Ascending aorta (tissue), 2 donors: ENCODE measurements around the gene NBPF9. TPM values are rescaled to one million over a fixed set of nuclear protein-coding genes. Genes with fewer than 3 reads are reported as not detected.
"Not testable (repeated sequence)": the region's sequence is repeated elsewhere in the genome, so short reads cannot be mapped to it uniquely, and the experiment has no call there.

Source experiments
- DNase-seq, 2 donors: peaks; one replicate each; pipeline ENCODE4 v3.0.0-alpha.2; 2019; ENCODE audit warnings: low spot score in 2 of 2
- H3K27ac ChIP-seq, 2 donors: fragments of 200-600 bp; sonication (generic); one replicate each; pipeline ENCODE4 v1.5.1; 2016 to 2017; ENCODE audit warnings: mild to moderate bottlenecking in 1 of 2
- H3K27me3 ChIP-seq: fragments of 200-600 bp; sonication (generic); one replicate; pipeline ENCODE4 v1.5.1; 2017
- H3K36me3 ChIP-seq, 2 donors: fragments of 200-600 bp; sonication (generic); one replicate each; pipeline ENCODE4 v1.5.1; 2016
- H3K4me1 ChIP-seq, 2 donors: fragments of 200-600 bp; sonication (generic); one replicate each; pipeline ENCODE4 v1.5.1; 2016 to 2017; ENCODE audit warnings: mild to moderate bottlenecking in 1 of 2
- H3K4me3 ChIP-seq, 2 donors: fragments of 200-600 bp; sonication (generic); one replicate each; pipeline ENCODE4 v1.5.1; 2016 to 2017; ENCODE audit warnings: mild to moderate bottlenecking in 1 of 2
- H3K9me3 ChIP-seq, 2 donors: fragments of 200-600 bp; sonication (generic); one replicate each; pipeline ENCODE4 v1.5.1; 2016
- intact Hi-C: fragments of 100-400 bp; cut with DNase I; formaldehyde crosslinking; loops from one replicate; pipeline ENCODE4 v1.15.1; 2023
- total RNA-seq: library from RNA; depleted of rRNA; stranded (reverse); fragments of >200 nt; gene quantifications from one replicate; pipeline ENCODE4 v1.1.0, GENCODE V29; 2016
- TF ChIP-seq, protein P1 (sequence below), 3 experiments: fragments of 200-600 bp in 2 of 3; fragments of 450-650 bp in 1 of 3; sonication (generic) in 2 of 3; IDR thresholded peaks; one replicate each; pipeline ENCODE4 v1.5.1; 2016 to 2019; ENCODE audit warnings: antibody characterized with exemption in 3 of 3, mild to moderate bottlenecking in 1 of 3, moderate library complexity in 1 of 3

The NBPF9 gene, protein sequence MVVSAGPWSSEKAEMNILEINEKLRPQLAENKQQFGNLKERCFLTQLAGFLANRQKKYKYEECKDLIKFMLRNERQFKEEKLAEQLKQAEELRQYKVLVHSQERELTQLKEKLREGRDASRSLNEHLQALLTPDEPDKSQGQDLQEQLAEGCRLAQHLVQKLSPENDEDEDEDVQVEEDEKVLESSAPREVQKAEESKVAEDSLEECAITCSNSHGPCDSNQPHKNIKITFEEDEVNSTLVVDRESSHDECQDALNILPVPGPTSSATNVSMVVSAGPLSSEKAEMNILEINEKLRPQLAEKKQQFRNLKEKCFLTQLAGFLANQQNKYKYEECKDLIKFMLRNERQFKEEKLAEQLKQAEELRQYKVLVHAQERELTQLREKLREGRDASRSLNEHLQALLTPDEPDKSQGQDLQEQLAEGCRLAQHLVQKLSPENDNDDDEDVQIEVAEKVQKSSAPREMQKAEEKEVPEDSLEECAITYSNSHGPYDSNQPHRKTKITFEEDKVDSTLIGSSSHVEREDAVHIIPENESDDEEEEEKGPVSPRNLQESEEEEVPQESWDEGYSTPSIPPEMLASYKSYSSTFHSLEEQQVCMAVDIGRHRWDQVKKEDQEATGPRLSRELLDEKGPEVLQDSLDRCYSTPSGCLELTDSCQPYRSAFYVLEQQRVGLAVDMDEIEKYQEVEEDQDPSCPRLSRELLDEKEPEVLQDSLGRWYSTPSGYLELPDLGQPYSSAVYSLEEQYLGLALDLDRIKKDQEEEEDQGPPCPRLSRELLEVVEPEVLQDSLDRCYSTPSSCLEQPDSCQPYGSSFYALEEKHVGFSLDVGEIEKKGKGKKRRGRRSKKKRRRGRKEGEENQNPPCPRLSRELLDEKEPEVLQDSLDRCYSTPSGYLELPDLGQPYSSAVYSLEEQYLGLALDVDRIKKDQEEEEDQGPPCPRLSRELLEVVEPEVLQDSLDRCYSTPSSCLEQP (N-terminal part only)
- 17.5 TPM for total RNA-seq

DNA sequence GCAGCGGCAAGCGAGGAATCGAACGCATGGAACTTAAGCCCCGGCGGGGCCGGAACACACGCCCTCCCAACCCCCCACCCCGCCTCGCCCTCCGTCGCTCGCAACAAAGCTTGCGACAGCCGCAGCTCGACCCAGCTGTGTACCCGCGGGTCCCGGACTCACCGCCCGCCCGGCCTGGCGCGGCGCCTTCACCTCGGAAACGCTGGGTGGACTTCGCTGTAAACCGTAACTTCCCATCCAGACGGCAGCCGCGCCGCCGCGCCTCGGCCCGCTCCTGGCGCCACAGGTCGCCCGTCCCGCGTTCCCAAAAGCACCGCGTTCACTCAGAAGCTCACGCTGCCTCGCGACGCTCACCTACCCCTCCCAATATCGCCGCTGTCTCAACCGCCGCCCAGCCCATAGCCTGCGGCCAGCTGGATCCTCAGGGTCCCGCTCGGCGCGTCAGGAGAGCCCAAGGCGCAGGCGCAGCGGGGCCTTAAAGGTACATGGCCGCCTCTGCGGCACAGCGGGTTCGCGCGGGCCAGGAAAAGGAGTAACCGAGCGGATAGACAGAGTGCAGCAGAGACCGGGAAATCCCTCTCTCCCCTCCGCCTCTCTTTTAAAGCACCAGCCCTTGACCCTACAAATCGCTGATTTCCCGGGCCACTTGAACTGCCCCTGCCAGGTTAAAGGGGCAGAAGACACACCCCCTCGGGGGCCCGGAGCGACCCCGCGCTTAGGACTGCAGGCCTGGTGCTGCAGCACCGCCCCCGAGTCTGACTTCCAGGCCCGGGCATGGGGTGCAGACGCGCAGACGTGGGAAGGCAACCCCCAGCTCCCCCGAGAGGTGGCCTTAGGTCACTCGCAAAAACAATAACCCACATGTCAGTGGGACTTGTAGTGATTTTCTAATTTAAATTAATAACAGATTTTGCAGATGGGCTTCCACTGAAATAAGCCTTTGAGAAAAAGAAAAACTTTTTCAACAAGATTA is at the start of gene NBPF9:
NBPF9 (minus strand) TSS at position 443 of the 973 bp plus-strand sequence. CDS start 21,412 bp downstream, outside the sequence.
- intact Hi-C loops, H3K4me1 ChIP-seq, H3K36me3 ChIP-seq, H3K27me3 ChIP-seq, H3K9me3 ChIP-seq: not testable (repeated sequence)
- DNase-seq, result peak; percentile 12 to 77
- Histone ChIP-seq H3K4me3 (peak within 1 kb of the TSS in 1 of 2 donors; percentile 74), H3K27ac (peak within 1 kb of the TSS in 1 of 2 donors; percentile 92)
- TF ChIP-seq, protein P1, sequence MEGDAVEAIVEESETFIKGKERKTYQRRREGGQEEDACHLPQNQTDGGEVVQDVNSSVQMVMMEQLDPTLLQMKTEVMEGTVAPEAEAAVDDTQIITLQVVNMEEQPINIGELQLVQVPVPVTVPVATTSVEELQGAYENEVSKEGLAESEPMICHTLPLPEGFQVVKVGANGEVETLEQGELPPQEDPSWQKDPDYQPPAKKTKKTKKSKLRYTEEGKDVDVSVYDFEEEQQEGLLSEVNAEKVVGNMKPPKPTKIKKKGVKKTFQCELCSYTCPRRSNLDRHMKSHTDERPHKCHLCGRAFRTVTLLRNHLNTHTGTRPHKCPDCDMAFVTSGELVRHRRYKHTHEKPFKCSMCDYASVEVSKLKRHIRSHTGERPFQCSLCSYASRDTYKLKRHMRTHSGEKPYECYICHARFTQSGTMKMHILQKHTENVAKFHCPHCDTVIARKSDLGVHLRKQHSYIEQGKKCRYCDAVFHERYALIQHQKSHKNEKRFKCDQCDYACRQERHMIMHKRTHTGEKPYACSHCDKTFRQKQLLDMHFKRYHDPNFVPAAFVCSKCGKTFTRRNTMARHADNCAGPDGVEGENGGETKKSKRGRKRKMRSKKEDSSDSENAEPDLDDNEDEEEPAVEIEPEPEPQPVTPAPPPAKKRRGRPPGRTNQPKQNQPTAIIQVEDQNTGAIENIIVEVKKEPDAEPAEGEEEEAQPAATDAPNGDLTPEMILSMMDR (IDR thresholded peaks at IDR 0.05), result peak in 1 of 3 experiments; percentile 15

DNA sequence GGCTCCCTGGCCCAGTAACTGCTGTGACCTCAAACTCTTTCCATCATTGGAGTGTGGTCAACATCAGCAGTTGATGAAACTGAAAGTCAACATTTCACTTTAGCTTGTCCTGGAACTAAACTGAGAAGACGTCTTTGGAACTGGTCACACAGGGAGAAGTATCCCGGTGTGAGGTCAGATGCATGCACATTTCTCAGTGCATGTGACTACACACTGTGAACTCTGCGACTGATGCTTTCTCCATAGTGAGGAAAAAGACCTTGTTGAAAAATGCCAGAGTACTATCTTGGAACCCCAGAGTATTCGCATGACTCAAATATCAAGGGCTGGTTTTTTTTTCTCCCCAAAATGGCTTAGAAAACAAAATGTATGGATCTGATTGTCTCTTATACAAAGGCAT is 46.6 kb upstream of the NBPF9 start:
- H3K4me1 ChIP-seq, DNase-seq, intact Hi-C loops, H3K36me3 ChIP-seq, H3K4me3 ChIP-seq, H3K27me3 ChIP-seq, H3K27ac ChIP-seq, H3K9me3 ChIP-seq: not testable (repeated sequence)

DNA sequence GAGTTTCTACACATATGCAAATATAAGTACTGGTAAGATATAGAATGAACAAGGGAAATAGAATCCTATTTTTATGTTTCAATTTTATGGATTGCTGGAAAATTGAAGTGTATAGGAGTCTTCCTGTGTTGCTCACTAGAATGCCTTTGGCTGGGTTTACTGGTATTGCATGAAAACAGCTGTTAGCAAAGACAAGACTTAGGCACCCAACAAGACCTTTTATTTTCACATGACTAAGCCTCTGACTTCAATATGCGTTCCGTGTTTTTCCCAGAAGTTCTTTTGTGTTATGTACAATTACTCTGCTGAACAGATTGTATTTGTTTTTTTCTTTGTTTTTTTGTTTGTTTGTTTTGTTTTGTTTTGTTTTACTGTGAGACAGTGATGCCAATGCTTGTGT is 34.2 kb upstream of the NBPF9 start:
- H3K36me3 ChIP-seq, H3K4me3 ChIP-seq, H3K27ac ChIP-seq, DNase-seq, H3K9me3 ChIP-seq, H3K4me1 ChIP-seq, intact Hi-C loops, H3K27me3 ChIP-seq: not testable (repeated sequence)

DNA sequence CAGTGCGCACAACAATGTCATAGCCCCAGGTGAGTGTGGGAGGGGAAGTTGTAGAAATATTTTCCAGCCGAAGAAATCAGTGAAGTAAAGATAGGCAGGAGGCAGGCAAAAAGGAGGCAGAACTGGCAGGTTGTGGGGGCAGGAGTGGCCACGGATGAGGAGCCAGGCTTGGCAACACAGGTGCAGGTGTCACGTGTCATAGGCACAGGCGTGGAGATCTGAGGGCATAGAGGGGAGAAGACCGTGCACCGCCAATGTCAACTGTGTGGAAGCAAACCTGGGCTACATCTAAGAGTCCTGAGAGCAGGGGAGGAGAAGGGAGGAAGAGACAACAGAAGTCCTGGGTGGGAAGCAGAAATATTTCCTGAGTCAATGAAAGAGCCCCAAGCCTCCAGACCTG is 27.6 kb upstream of the NBPF9 start:
- H3K9me3 ChIP-seq, H3K27ac ChIP-seq, DNase-seq, H3K4me1 ChIP-seq, intact Hi-C loops, H3K36me3 ChIP-seq, H3K4me3 ChIP-seq, H3K27me3 ChIP-seq: not testable (repeated sequence)

DNA sequence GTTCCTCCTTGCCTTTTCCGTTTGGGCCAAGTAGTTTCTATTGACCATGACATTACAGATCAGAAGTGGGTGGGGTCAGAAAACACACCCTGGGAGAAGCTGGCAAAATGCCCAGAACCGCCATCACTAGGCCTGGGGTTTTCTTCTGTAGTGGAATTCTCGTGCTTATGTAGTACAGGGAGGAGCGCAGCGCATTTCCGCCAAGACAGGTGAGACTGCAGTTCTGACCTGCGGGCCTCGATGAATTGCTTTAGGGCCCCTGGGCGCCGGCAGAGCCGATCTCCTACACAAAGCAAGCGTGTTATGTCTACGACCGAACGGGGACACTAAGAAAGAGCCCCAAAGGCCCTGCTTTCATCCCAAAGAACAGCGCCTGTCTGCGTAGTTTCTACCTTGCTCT is 25.9 kb upstream of the NBPF9 start:
- intact Hi-C loops, result not testable (repeated sequence)

DNA sequence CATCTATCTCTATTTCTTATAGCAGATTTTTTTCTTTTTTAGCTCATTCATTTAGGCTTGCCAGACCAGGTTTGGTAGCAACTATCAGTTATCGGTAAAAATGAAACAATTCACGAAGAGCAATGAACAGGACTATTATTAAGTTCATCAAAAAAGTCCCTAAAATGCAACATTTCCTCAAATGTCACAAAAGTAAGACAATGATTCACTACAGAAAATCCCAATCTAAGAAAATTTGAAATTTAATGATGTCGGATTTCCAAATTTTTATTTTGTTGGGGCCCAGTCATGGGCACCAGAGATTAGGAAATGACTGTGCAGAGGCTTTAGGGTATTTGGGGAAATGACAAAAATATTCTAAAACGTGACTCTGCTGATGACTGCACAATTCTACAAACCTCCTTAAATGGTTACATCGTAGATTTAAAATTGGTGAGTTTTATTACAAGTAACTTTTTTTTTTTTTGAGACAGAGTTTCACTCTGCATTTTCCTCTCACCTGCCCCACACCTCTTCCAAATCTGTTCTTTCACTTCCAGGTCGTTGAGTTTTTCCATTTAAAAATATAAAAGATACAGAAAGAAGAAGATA is 23.3 kb upstream of the NBPF9 start:
- H3K36me3 ChIP-seq, H3K4me1 ChIP-seq, intact Hi-C loops, H3K9me3 ChIP-seq, H3K27ac ChIP-seq, DNase-seq, H3K4me3 ChIP-seq, H3K27me3 ChIP-seq: not testable (repeated sequence)

More for the DNA sequence above, 25.9 kb upstream of the NBPF9 start:
- H3K36me3 ChIP-seq, H3K27me3 ChIP-seq, H3K27ac ChIP-seq, H3K4me1 ChIP-seq, H3K4me3 ChIP-seq, DNase-seq, H3K9me3 ChIP-seq: not testable (repeated sequence)

DNA sequence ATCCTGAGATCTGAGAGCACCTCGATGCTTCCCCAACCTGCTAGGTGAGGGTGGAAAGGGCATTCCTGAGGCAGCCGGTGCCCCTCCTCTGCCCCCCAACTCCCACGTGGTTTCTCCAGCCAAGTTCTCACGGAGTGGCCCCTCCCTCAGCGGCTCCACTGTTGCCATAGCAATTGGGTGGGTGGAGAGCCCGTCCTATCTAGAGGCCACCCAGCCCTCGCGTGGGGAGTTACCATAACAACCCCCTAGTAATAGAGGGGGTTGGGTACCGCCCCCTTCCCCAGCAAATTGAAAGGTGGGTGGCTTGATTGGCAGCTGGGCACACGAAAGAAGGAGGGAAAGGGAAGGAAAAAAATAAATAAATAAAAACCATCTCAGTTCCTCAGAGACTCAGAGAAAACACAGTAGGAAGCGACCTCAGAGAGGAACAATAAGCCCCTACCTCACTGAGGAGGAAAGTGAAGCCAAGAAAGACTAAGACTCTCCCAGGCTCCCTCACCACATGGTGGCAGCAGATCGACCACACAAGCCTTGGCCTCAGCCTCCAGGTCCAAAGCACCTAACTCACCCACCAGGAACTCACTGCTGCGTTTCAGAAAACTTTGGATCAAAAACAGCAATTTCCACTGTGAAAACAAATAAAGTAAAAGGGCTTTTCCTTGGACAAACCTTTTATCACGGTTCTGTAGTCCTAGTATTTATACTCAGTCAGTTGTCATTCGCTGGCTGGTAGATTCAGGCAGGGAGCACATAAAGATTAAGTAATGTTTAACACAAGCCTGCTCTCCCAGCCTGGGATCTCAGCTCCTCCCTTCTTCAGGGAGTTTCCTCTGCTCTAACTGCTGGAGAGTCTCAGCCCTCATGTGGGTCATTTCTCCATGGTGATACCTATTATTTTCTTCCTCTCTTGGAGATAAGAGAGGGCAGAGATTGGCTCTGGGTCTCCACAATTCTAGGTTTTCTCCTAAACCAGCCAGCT is 20.9 kb upstream of the NBPF9 start:
- H3K4me3 ChIP-seq, result peak overlapping the region in 1 of 2 donors; percentile 36
- H3K36me3 ChIP-seq, H3K9me3 ChIP-seq, DNase-seq, intact Hi-C loops, H3K4me1 ChIP-seq, H3K27ac ChIP-seq, H3K27me3 ChIP-seq: not testable (repeated sequence)

DNA sequence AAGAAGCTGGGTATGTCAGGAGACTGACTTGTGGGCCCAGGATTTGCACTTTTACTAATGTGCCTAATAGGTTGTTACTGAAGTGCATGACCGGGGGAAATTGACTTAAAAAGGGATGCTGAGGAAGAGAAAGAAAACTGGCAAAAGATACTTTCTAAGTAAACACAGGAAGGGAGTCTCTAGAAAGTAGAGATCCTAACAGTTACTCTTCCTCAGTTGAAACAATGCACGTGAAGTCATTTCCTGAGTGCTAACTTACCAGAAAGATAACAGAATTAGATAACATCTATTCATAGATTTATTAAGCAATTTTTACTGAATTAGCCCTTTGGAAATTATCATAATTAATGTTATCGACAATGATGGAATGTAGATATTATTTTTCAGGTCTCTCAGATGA is 9.5 kb upstream of the NBPF9 start:
- H3K4me1 ChIP-seq, DNase-seq, H3K4me3 ChIP-seq, intact Hi-C loops, H3K27ac ChIP-seq, H3K9me3 ChIP-seq, H3K27me3 ChIP-seq, H3K36me3 ChIP-seq: not testable (repeated sequence)

DNA sequence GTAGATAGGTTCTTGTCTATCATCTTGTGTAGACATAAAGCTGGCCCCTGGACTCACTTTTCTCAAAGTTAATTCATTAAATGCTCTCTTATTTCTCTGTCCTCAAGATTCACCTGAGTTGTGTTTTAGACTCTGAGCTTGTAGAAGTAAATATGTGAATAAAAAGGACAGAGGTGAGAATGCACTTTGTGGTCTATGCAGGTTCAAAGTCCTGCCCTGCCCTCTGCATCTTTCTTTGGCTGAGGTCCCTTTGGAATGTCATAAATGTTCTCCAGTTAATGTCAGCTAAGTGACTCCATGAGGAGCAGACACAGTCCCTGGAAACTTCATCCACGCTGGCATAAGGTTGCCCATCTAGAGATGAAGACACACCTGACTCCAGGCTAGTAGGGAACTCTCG is 7.0 kb upstream of the NBPF9 start:
- H3K36me3 ChIP-seq, H3K4me1 ChIP-seq, intact Hi-C loops, H3K27ac ChIP-seq, H3K27me3 ChIP-seq, H3K9me3 ChIP-seq, H3K4me3 ChIP-seq, DNase-seq: not testable (repeated sequence)

DNA sequence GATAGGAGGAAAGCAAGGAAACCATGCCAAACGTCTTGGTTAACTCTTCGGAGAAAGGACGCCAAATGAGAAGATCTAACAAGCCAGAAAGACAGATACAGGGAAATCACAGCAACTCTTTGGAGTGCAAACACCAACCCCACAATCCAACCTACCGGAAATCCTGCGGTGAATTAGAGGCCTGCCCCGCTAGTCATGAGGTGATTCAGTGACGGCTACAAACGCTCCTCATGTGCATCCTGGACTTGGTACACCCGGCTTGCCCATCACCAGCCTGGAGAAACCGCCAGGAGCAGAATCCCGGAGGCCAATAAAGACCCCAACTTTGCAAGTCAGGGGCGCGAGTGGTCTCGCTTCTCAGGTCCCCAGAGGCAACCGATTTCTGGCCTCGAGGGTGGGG is 777 bp downstream of the NBPF9 start:
- H3K36me3 ChIP-seq, H3K9me3 ChIP-seq, intact Hi-C loops, H3K27ac ChIP-seq, H3K27me3 ChIP-seq, H3K4me1 ChIP-seq: not testable (repeated sequence)
- peak overlapping the region in 1 of 2 donors; percentile 74 for H3K4me3 ChIP-seq
- peak in 1 of 2 donors; percentile 64 for DNase-seq

DNA sequence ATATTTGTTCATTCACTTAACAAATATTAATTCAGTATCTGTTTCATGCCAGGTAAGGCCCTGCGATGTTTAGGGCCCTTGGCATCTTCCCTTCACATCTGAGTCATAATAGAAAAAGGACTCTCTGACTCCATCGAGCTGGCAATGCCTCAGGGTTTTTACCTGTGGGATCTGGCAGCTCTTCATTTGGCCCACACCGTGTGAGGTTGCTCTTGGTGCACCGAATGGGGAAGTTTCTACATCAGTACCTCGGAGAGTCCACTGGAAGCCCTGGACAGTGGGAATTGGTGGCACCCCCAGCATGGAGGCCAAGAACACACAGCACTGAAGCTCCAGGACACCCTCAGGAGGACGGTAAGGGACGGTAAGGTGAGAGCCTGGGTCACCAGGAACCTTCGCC is 5.1 kb downstream of the NBPF9 start:
- H3K27me3 ChIP-seq, H3K27ac ChIP-seq, intact Hi-C loops, H3K9me3 ChIP-seq, H3K4me1 ChIP-seq, H3K4me3 ChIP-seq, H3K36me3 ChIP-seq, DNase-seq: not testable (repeated sequence)
